HEK293 (cell line): ENCODE data around the gene PSMB4.

Source experiments
- GFI1B ChIP-seq: fragments of 450-650 bp; formaldehyde crosslinking; IDR thresholded peaks from 2 replicates; pipeline ENCODE4 v1.5.1; 2016; ENCODE audit warnings: missing biosample characterization, missing genetic modification characterization
- GLIS2 ChIP-seq: fragments of 450-650 bp; formaldehyde crosslinking; IDR thresholded peaks from 2 replicates; pipeline ENCODE4 v1.5.1; 2016; ENCODE audit warnings: missing biosample characterization, missing genetic modification characterization
- KLF10 ChIP-seq: fragments of 450-650 bp; IDR thresholded peaks from 2 replicates; pipeline ENCODE4 v1.5.1; 2018; ENCODE audit warnings: missing biosample characterization, mild to moderate bottlenecking, missing genetic modification characterization
- KLF17 ChIP-seq: fragments of 450-650 bp; formaldehyde crosslinking; IDR thresholded peaks from 2 replicates; pipeline ENCODE4 v1.5.1; 2016; ENCODE audit warnings: missing biosample characterization, missing genetic modification characterization
- OSR2 ChIP-seq: fragments of 450-650 bp; formaldehyde crosslinking; IDR thresholded peaks from 2 replicates; pipeline ENCODE4 v1.5.1; 2016; ENCODE audit warnings: missing biosample characterization, missing genetic modification characterization
- PRDM1 ChIP-seq: fragments of 450-650 bp; formaldehyde crosslinking; IDR thresholded peaks from 2 replicates; pipeline ENCODE4; 2016; ENCODE audit warnings: missing biosample characterization, missing genetic modification characterization
- SP2 ChIP-seq: fragments of 450-650 bp; formaldehyde crosslinking; IDR thresholded peaks from 2 replicates; pipeline ENCODE4 v1.5.1; 2016; ENCODE audit warnings: missing biosample characterization, missing genetic modification characterization
- TRIM28 ChIP-seq: IDR thresholded peaks from 2 replicates; pipeline ENCODE4 v1.6.1; 2011; ENCODE audit warnings: low read length, control low read depth, borderline replicate concordance
- ZBTB10 ChIP-seq: fragments of 450-650 bp; formaldehyde crosslinking; IDR thresholded peaks from 2 replicates; pipeline ENCODE4 v1.5.1; 2016; ENCODE audit warnings: missing biosample characterization, missing genetic modification characterization
- ZBTB21 ChIP-seq: fragments of 450-650 bp; formaldehyde crosslinking; IDR thresholded peaks from 2 replicates; pipeline ENCODE4 v1.5.1; 2017; ENCODE audit warnings: missing biosample characterization, missing genetic modification characterization
- ZBTB8A ChIP-seq: fragments of 450-650 bp; formaldehyde crosslinking; IDR thresholded peaks from 2 replicates; pipeline ENCODE4 v1.5.1; 2016; ENCODE audit warnings: missing biosample characterization, missing genetic modification characterization
- ZEB2 ChIP-seq: fragments of 450-650 bp; formaldehyde crosslinking; IDR thresholded peaks from 2 replicates; pipeline ENCODE4 v1.5.1; 2016; ENCODE audit warnings: missing biosample characterization, missing genetic modification characterization
- ZNF114 ChIP-seq: fragments of 450-650 bp; formaldehyde crosslinking; IDR thresholded peaks from 2 replicates; pipeline ENCODE4 v1.5.0; 2017; ENCODE audit warnings: missing biosample characterization, missing genetic modification characterization
- ZNF19 ChIP-seq: fragments of 450-650 bp; formaldehyde crosslinking; IDR thresholded peaks from 2 replicates; pipeline ENCODE4; 2016; ENCODE audit warnings: missing biosample characterization, missing genetic modification characterization, low read depth
- ZNF2 ChIP-seq: fragments of 450-650 bp; formaldehyde crosslinking; IDR thresholded peaks from 2 replicates; pipeline ENCODE4 v1.5.1; 2016; ENCODE audit warnings: missing biosample characterization, missing genetic modification characterization
- ZNF24 ChIP-seq: fragments of 450-650 bp; formaldehyde crosslinking; IDR thresholded peaks from 2 replicates; pipeline ENCODE4 v1.5.1; 2016; ENCODE audit warnings: missing biosample characterization, missing genetic modification characterization
- ZNF324 ChIP-seq: fragments of 450-650 bp; formaldehyde crosslinking; IDR thresholded peaks from 2 replicates; pipeline ENCODE4 v1.5.1; 2016; ENCODE audit warnings: missing biosample characterization, missing genetic modification characterization
- ZNF335 ChIP-seq: fragments of 450-650 bp; formaldehyde crosslinking; conservative IDR thresholded peaks from 2 replicates; pipeline ENCODE4 v1.5.1; 2016; ENCODE audit warnings: missing biosample characterization, missing genetic modification characterization
- ZNF501 ChIP-seq: fragments of 450-650 bp; formaldehyde crosslinking; IDR thresholded peaks from 2 replicates; pipeline ENCODE4 v1.5.1; 2016; ENCODE audit warnings: missing biosample characterization, missing genetic modification characterization
- ZNF529 ChIP-seq: fragments of 450-650 bp; formaldehyde crosslinking; IDR thresholded peaks from 2 replicates; pipeline ENCODE4 v1.5.1; 2017; ENCODE audit warnings: missing genetic modification characterization, missing biosample characterization; ENCODE audit not compliant: insufficient replicate concordance
- ZNF561 ChIP-seq: fragments of 450-650 bp; IDR thresholded peaks from 2 replicates; pipeline ENCODE4 v1.5.1; 2018; ENCODE audit warnings: missing biosample characterization, missing genetic modification characterization, borderline replicate concordance
- ZNF585B ChIP-seq: fragments of 450-650 bp; formaldehyde crosslinking; IDR thresholded peaks from 2 replicates; pipeline ENCODE4 v1.5.1; 2016; ENCODE audit warnings: missing biosample characterization, missing genetic modification characterization
- ZNF600 ChIP-seq: fragments of 450-650 bp; formaldehyde crosslinking; IDR thresholded peaks from 2 replicates; pipeline ENCODE4 v1.5.1; 2016; ENCODE audit warnings: missing biosample characterization, missing genetic modification characterization
- ZNF629 ChIP-seq: fragments of 450-650 bp; formaldehyde crosslinking; IDR thresholded peaks from 2 replicates; pipeline ENCODE4 v1.5.1; 2017; ENCODE audit warnings: missing biosample characterization, missing genetic modification characterization
- ZNF654 ChIP-seq: fragments of 450-650 bp; formaldehyde crosslinking; IDR thresholded peaks from 2 replicates; pipeline ENCODE4 v1.5.1; 2016; ENCODE audit warnings: low read depth, missing biosample characterization, missing genetic modification characterization
- ZNF777 ChIP-seq: fragments of 450-650 bp; formaldehyde crosslinking; IDR thresholded peaks from 2 replicates; pipeline ENCODE4 v1.5.1; 2017; ENCODE audit warnings: missing biosample characterization, missing genetic modification characterization, borderline replicate concordance
- ZSCAN16 ChIP-seq: fragments of 450-650 bp; formaldehyde crosslinking; IDR thresholded peaks from 2 replicates; pipeline ENCODE4 v1.5.1; 2016; ENCODE audit warnings: missing biosample characterization, missing genetic modification characterization
- ZSCAN5A ChIP-seq: fragments of 450-650 bp; formaldehyde crosslinking; IDR thresholded peaks from 2 replicates; pipeline ENCODE4 v1.5.1; 2016; ENCODE audit warnings: missing biosample characterization, missing genetic modification characterization
- TF ChIP-seq, protein P1 (sequence below): fragments of 450-650 bp; formaldehyde crosslinking; IDR thresholded peaks from 2 replicates; pipeline ENCODE4 v1.5.1; 2016; ENCODE audit warnings: missing biosample characterization, missing genetic modification characterization
- TF ChIP-seq, protein P2 (sequence below): fragments of 450-650 bp; formaldehyde crosslinking; IDR thresholded peaks from 2 replicates; pipeline ENCODE4 v1.5.1; 2016; ENCODE audit warnings: missing biosample characterization, missing genetic modification characterization

The PSMB4 gene

GRCh38 chr1:151399324-151400171 lies at the start of gene PSMB4 (continued):
- TF ChIP-seq ZNF19 (tag by site-specific recombination), result no peak
- peak; percentile 34; the same call in 1 of the 2 replicates for TF ChIP-seq GLIS2 (tag by site-specific recombination)
- TF ChIP-seq KLF10 (tag by site-specific recombination), result 0 out of 2 replicates have a peak, but pooled peaks have one; percentile 12
- TF ChIP-seq ZNF24 (tag by site-specific recombination), result peak; percentile 83
- TF ChIP-seq, protein P1, sequence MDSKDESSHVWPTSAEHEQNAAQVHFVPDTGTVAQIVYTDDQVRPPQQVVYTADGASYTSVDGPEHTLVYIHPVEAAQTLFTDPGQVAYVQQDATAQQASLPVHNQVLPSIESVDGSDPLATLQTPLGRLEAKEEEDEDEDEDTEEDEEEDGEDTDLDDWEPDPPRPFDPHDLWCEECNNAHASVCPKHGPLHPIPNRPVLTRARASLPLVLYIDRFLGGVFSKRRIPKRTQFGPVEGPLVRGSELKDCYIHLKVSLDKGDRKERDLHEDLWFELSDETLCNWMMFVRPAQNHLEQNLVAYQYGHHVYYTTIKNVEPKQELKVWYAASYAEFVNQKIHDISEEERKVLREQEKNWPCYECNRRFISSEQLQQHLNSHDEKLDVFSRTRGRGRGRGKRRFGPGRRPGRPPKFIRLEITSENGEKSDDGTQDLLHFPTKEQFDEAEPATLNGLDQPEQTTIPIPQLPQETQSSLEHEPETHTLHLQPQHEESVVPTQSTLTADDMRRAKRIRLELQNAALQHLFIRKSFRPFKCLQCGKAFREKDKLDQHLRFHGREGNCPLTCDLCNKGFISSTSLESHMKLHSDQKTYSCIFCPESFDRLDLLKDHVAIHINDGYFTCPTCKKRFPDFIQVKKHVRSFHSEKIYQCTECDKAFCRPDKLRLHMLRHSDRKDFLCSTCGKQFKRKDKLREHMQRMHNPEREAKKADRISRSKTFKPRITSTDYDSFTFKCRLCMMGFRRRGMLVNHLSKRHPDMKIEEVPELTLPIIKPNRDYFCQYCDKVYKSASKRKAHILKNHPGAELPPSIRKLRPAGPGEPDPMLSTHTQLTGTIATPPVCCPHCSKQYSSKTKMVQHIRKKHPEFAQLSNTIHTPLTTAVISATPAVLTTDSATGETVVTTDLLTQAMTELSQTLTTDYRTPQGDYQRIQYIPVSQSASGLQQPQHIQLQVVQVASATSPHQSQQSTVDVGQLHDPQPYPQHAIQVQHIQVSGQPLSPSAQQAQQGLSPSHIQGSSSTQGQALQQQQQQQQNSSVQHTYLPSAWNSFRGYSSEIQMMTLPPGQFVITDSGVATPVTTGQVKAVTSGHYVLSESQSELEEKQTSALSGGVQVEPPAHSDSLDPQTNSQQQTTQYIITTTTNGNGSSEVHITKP (tag by site-specific recombination), result peak; percentile 97
- no peak; the same call in none of the 2 replicates for TF ChIP-seq ZEB2 (tag by site-specific recombination)
- no peak for TF ChIP-seq GFI1B (tag by site-specific recombination)
- no peak for TF ChIP-seq KLF17 (tag by site-specific recombination)
- no peak for TF ChIP-seq ZNF777 (tag by site-specific recombination)
- peak; percentile 88 for TF ChIP-seq ZBTB21 (tag by site-specific recombination)
- no peak for TF ChIP-seq ZNF585B (tag by site-specific recombination)
- TF ChIP-seq TRIM28, result 0 out of 2 replicates have a peak, but pooled peaks have one; percentile 47
- TF ChIP-seq SP2, result peak; percentile 83
- peak; percentile 6; the same call in 1 of the 2 replicates for TF ChIP-seq ZNF600 (tag by site-specific recombination)
- TF ChIP-seq ZNF501 (tag by site-specific recombination), result peak; percentile 87
- TF ChIP-seq ZNF654 (tag by site-specific recombination), result 0 out of 2 replicates have a peak, but pooled peaks have one; percentile 2
- TF ChIP-seq ZNF629 (tag by site-specific recombination), result peak; percentile 96
- TF ChIP-seq ZNF561 (tag by site-specific recombination), result 0 out of 2 replicates have a peak, but pooled peaks have one; percentile 44
- no peak for TF ChIP-seq ZNF529 (tag by site-specific recombination)
- peak; percentile 88 for TF ChIP-seq ZBTB10
- no peak for TF ChIP-seq ZNF114 (tag by site-specific recombination)
- peak; percentile 88 for TF ChIP-seq ZNF2 (tag by site-specific recombination)
- TF ChIP-seq OSR2, result peak; percentile 40; the same call in 1 of the 2 replicates
- TF ChIP-seq ZNF324, result peak; percentile 66; the same call in 1 of the 2 replicates
- peak; percentile 80 for TF ChIP-seq ZNF335 (tag by site-specific recombination)
- TF ChIP-seq, protein P2, sequence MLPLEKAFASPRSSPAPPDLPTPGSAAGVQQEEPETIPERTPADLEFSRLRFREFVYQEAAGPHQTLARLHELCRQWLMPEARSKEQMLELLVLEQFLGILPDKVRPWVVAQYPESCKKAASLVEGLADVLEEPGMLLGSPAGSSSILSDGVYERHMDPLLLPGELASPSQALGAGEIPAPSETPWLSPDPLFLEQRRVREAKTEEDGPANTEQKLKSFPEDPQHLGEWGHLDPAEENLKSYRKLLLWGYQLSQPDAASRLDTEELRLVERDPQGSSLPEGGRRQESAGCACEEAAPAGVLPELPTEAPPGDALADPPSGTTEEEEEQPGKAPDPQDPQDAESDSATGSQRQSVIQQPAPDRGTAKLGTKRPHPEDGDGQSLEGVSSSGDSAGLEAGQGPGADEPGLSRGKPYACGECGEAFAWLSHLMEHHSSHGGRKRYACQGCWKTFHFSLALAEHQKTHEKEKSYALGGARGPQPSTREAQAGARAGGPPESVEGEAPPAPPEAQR (tag by site-specific recombination), result no peak
- no peak for TF ChIP-seq ZSCAN5A (tag by site-specific recombination)
- no peak for TF ChIP-seq ZSCAN16 (tag by site-specific recombination)
- peak; percentile 50; the same call in 1 of the 2 replicates for TF ChIP-seq PRDM1 (tag by site-specific recombination)
- peak; percentile 32; the same call in 1 of the 2 replicates for TF ChIP-seq ZBTB8A (tag by site-specific recombination)
